ENCODE data around the gene PIK3C2G.

The PIK3C2G gene

GRCh38 chr12:18432206-18432605 lies 170.9 kb downstream of the PIK3C2G start:
- ChIA-PET POLR2A (no interaction called here), CTCF (interaction anchor here (1.5 kb wide), 1 partner anchor 754 kb away, joined by 5 read pairs; no protein-coding TSS in a partner anchor)
- Histone ChIP-seq H3K27me3 (replicated peaks in 2 of 5; ENCODE audit: control insufficient read depth in 4 of 5, insufficient read depth in 5 of 5, low read length in 4 of 5) (no peaks in the 10 kb centered on the region), H3K4me1 (ENCODE audit: control extremely low read depth in 1 of 4, control insufficient read depth in 4 of 4, insufficient read depth in 4 of 4, low read length in 3 of 4) (no peaks in the 10 kb centered on the region), H3K36me3 (ENCODE audit: control insufficient read depth in 4 of 4, insufficient read depth in 4 of 4, low read length in 3 of 4) (no peaks in the 10 kb centered on the region), H3K9me3 (ENCODE audit: control extremely low read depth in 1 of 5, control insufficient read depth in 4 of 5, insufficient read depth in 2 of 5, low read depth in 1 of 5, low read length in 4 of 5) (no peaks in the 10 kb centered on the region), H3K27ac (ENCODE audit: insufficient read depth in 1 of 2, low read depth in 1 of 2, low read length in 2 of 2, poor library complexity in 1 of 2, severe bottlenecking in 2 of 2) (no peak overlapping the region), H3K4me3 (ENCODE audit: control insufficient read depth in 1 of 7, extremely low read depth in 1 of 7, insufficient read depth in 4 of 7, low read depth in 2 of 7, low read length in 6 of 7) (no peak overlapping the region)
- DNase-seq: no peak

- Histone ChIP-seq H3K9me3 (ENCODE audit: control extremely low read depth in 1 of 5, control insufficient read depth in 4 of 5, insufficient read depth in 2 of 5, low read depth in 1 of 5, low read length in 4 of 5) (no peaks in the 10 kb centered on the region), H3K36me3 (ENCODE audit: control insufficient read depth in 4 of 4, insufficient read depth in 4 of 4, low read length in 3 of 4) (no peaks in the 10 kb centered on the region), H3K27me3 (replicated peaks in 2 of 5; ENCODE audit: control insufficient read depth in 4 of 5, insufficient read depth in 5 of 5, low read length in 4 of 5) (no peaks in the 10 kb centered on the region), H3K4me3 (ENCODE audit: control insufficient read depth in 1 of 7, extremely low read depth in 1 of 7, insufficient read depth in 4 of 7, low read depth in 2 of 7, low read length in 6 of 7) (no peak overlapping the region), H3K27ac (ENCODE audit: insufficient read depth in 1 of 2, low read depth in 1 of 2, low read length in 2 of 2, poor library complexity in 1 of 2, severe bottlenecking in 2 of 2) (no peak overlapping the region), H3K4me1 (ENCODE audit: control extremely low read depth in 1 of 4, control insufficient read depth in 4 of 4, insufficient read depth in 4 of 4, low read length in 3 of 4) (no peaks in the 10 kb centered on the region)
- no peak for DNase-seq
- ChIA-PET POLR2A (no interaction called here), CTCF (interaction anchor here (0.6 to 1.3 kb wide), 2 partner anchors 9 to 80 kb away, joined by 3 to 5 read pairs; no protein-coding TSS in a partner anchor)
Measured at GRCh38 chr12:18436170-18436569, 174.9 kb downstream of the PIK3C2G start.

DNA sequence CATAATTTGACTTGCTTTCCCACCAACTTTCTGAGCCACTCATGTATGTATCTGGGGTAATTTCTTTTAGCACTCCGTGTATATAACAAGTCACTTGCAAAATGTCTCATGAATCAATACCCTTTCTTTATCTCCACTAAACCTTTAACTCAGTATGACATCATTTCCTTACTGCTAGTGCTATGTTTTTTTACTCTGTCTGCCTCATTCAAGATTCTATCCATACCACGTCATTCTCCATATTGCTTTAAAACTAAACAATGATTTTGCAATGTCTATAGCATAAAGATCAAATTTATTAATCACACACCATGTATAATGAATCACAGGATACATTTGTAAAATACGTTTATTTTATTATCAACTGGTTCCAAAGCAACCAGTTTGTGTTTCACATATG lies 178.2 kb downstream of the PIK3C2G start:
- DNase-seq: no peak
- POLR2A ChIA-PET: interaction anchor here (0.6 kb wide), 1 partner anchor 31 kb away, joined by 3 read pairs; no protein-coding TSS in a partner anchor

DNA sequence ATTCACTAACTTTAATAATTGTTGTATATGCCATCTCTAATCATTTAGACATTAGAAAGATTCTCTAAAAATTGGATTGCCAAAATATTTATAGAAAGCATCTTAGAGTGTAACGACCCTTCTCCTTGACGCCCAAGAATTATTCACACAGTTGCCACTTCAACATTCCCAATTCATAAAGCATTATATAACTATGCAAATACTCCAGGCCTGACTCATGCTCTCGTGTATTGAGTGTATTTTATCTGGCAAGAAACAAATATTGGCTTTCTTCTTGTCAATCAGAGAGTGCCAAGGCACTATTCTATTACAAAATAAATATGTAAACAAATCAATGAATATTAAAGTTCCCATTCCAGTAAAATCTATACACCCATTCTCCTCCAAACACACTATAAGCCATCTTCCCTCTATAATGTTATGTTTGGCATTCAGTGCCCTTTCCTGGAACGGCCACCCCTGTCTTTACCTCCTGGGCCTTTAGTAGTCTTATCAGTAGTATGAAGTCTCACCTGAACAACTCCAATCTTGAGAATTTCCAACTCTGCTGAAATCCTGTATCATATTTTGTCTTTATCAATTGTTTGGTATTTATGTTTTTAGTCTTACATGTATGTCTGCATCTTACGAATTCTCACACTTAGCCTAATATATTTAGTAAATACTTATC lies 182.6 kb downstream of the PIK3C2G start:
- no peaks in the 10 kb centered on the region for H3K27me3 ChIP-seq (replicated peaks in 2 of 5; ENCODE audit: control insufficient read depth in 4 of 5, insufficient read depth in 5 of 5, low read length in 4 of 5)
- CTCF ChIA-PET: no interaction called here
- no peak overlapping the region for H3K4me3 ChIP-seq (ENCODE audit: control insufficient read depth in 1 of 7, extremely low read depth in 1 of 7, insufficient read depth in 4 of 7, low read depth in 2 of 7, low read length in 6 of 7)
- H3K27ac ChIP-seq (ENCODE audit: insufficient read depth in 1 of 2, low read depth in 1 of 2, low read length in 2 of 2, poor library complexity in 1 of 2, severe bottlenecking in 2 of 2): no peak overlapping the region
- 100% methylated on average over 2 of the region's 5 CpGs for WGBS (ENCODE audit: insufficient coverage)
- no peaks in the 10 kb centered on the region for H3K9me3 ChIP-seq (ENCODE audit: control extremely low read depth in 1 of 5, control insufficient read depth in 4 of 5, insufficient read depth in 2 of 5, low read depth in 1 of 5, low read length in 4 of 5)
- POLR2A ChIA-PET: no interaction called here
- no peaks in the 10 kb centered on the region for H3K4me1 ChIP-seq (ENCODE audit: control extremely low read depth in 1 of 4, control insufficient read depth in 4 of 4, insufficient read depth in 4 of 4, low read length in 3 of 4)
- H3K36me3 ChIP-seq (ENCODE audit: control insufficient read depth in 4 of 4, insufficient read depth in 4 of 4, low read length in 3 of 4): no peaks in the 10 kb centered on the region
- DNase-seq: no peak

More for the DNA sequence above, 178.2 kb downstream of the PIK3C2G start:
- no peak overlapping the region for H3K4me3 ChIP-seq (ENCODE audit: control insufficient read depth in 1 of 7, extremely low read depth in 1 of 7, insufficient read depth in 4 of 7, low read depth in 2 of 7, low read length in 6 of 7)
- CTCF ChIA-PET: no interaction called here
- no peaks in the 10 kb centered on the region for H3K9me3 ChIP-seq (ENCODE audit: control extremely low read depth in 1 of 5, control insufficient read depth in 4 of 5, insufficient read depth in 2 of 5, low read depth in 1 of 5, low read length in 4 of 5)
- no peaks in the 10 kb centered on the region for H3K4me1 ChIP-seq (ENCODE audit: control extremely low read depth in 1 of 4, control insufficient read depth in 4 of 4, insufficient read depth in 4 of 4, low read length in 3 of 4)
- no peak overlapping the region for H3K27ac ChIP-seq (ENCODE audit: insufficient read depth in 1 of 2, low read depth in 1 of 2, low read length in 2 of 2, poor library complexity in 1 of 2, severe bottlenecking in 2 of 2)
- WGBS (ENCODE audit: insufficient coverage): 83% methylated on average over 1 of the region's 3 CpGs
- no peaks in the 10 kb centered on the region for H3K36me3 ChIP-seq (ENCODE audit: control insufficient read depth in 4 of 4, insufficient read depth in 4 of 4, low read length in 3 of 4)
- no peaks in the 10 kb centered on the region for H3K27me3 ChIP-seq (replicated peaks in 2 of 5; ENCODE audit: control insufficient read depth in 4 of 5, insufficient read depth in 5 of 5, low read length in 4 of 5)

- WGBS (ENCODE audit: insufficient coverage): 100% methylated on average over 1 of the region's 3 CpGs
Measured at GRCh38 chr12:18446061-18446644, 184.8 kb downstream of the PIK3C2G start.

DNA sequence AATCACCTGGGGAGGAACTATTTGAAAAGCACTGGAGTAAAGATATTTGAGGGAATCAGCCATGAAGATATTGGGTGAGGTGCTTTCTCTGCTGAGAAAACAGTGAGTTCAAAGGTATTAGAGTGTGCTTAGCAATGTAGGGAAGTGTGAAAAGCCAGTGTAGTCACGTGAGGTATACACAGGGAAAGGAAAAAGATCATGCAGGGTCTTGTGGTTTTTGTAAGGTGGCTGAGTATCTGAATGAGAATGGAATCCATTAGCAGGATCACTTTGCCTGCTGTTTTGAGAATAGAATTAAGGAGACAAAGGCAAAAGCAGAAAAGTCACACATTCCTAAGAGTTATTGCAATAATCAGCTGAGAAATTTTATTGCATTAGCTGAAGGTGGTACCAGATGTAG lies 193.0 kb downstream of the PIK3C2G start:
- WGBS (ENCODE audit: insufficient coverage): 0% methylated on average over 1 of the region's 1 CpG
- Histone ChIP-seq H3K9me3 (ENCODE audit: control extremely low read depth in 1 of 5, control insufficient read depth in 4 of 5, insufficient read depth in 2 of 5, low read depth in 1 of 5, low read length in 4 of 5) (no peaks in the 10 kb centered on the region), H3K4me1 (ENCODE audit: control extremely low read depth in 1 of 4, control insufficient read depth in 4 of 4, insufficient read depth in 4 of 4, low read length in 3 of 4) (peaks cover 0 to 9% (median 0%) of the 10 kb centered on the region in 4 experiments), H3K36me3 (ENCODE audit: control insufficient read depth in 4 of 4, insufficient read depth in 4 of 4, low read length in 3 of 4) (no peaks in the 10 kb centered on the region), H3K27ac (ENCODE audit: insufficient read depth in 1 of 2, low read depth in 1 of 2, low read length in 2 of 2, poor library complexity in 1 of 2, severe bottlenecking in 2 of 2) (no peak overlapping the region), H3K4me3 (ENCODE audit: control insufficient read depth in 1 of 7, extremely low read depth in 1 of 7, insufficient read depth in 4 of 7, low read depth in 2 of 7, low read length in 6 of 7) (no peak overlapping the region), H3K27me3 (replicated peaks in 2 of 5; ENCODE audit: control insufficient read depth in 4 of 5, insufficient read depth in 5 of 5, low read length in 4 of 5) (no peaks in the 10 kb centered on the region)
- POLR2A ChIA-PET: no interaction called here
- DNase-seq: peak in 2 of 3 donors; percentile 13 to 19
- CTCF ChIA-PET: no interaction called here

More at GRCh38 chr12:18446061-18446644, 184.8 kb downstream of the PIK3C2G start:
- ChIA-PET POLR2A (no interaction called here), CTCF (no interaction called here)
- no peak for DNase-seq
- no peaks in the 10 kb centered on the region for H3K9me3 ChIP-seq (ENCODE audit: control extremely low read depth in 1 of 5, control insufficient read depth in 4 of 5, insufficient read depth in 2 of 5, low read depth in 1 of 5, low read length in 4 of 5)
- H3K36me3 ChIP-seq (ENCODE audit: control insufficient read depth in 4 of 4, insufficient read depth in 4 of 4, low read length in 3 of 4): no peaks in the 10 kb centered on the region
- H3K4me1 ChIP-seq (ENCODE audit: control extremely low read depth in 1 of 4, control insufficient read depth in 4 of 4, insufficient read depth in 4 of 4, low read length in 3 of 4): no peaks in the 10 kb centered on the region
- no peak overlapping the region for H3K4me3 ChIP-seq (ENCODE audit: control insufficient read depth in 1 of 7, extremely low read depth in 1 of 7, insufficient read depth in 4 of 7, low read depth in 2 of 7, low read length in 6 of 7)
- no peak overlapping the region for H3K27ac ChIP-seq (ENCODE audit: insufficient read depth in 1 of 2, low read depth in 1 of 2, low read length in 2 of 2, poor library complexity in 1 of 2, severe bottlenecking in 2 of 2)
- H3K27me3 ChIP-seq (replicated peaks in 2 of 5; ENCODE audit: control insufficient read depth in 4 of 5, insufficient read depth in 5 of 5, low read length in 4 of 5): no peaks in the 10 kb centered on the region

- ChIA-PET POLR2A (no interaction called here), CTCF (interaction anchor here (0.9 to 1.2 kb wide), 2 partner anchors 21 to 26 kb away, joined by 3 to 4 read pairs; no protein-coding TSS in a partner anchor)
- Histone ChIP-seq H3K4me3 (ENCODE audit: control insufficient read depth in 1 of 7, extremely low read depth in 1 of 7, insufficient read depth in 4 of 7, low read depth in 2 of 7, low read length in 6 of 7) (no peak overlapping the region), H3K9me3 (ENCODE audit: control extremely low read depth in 1 of 5, control insufficient read depth in 4 of 5, insufficient read depth in 2 of 5, low read depth in 1 of 5, low read length in 4 of 5) (no peaks in the 10 kb centered on the region), H3K27me3 (replicated peaks in 2 of 5; ENCODE audit: control insufficient read depth in 4 of 5, insufficient read depth in 5 of 5, low read length in 4 of 5) (no peaks in the 10 kb centered on the region), H3K36me3 (ENCODE audit: control insufficient read depth in 4 of 4, insufficient read depth in 4 of 4, low read length in 3 of 4) (no peaks in the 10 kb centered on the region), H3K4me1 (ENCODE audit: control extremely low read depth in 1 of 4, control insufficient read depth in 4 of 4, insufficient read depth in 4 of 4, low read length in 3 of 4) (peaks cover 0 to 9% (median 0%) of the 10 kb centered on the region in 4 experiments), H3K27ac (ENCODE audit: insufficient read depth in 1 of 2, low read depth in 1 of 2, low read length in 2 of 2, poor library complexity in 1 of 2, severe bottlenecking in 2 of 2) (no peak overlapping the region)
- no peak for DNase-seq
- WGBS (ENCODE audit: insufficient coverage): 93% methylated on average over 2 of the region's 2 CpGs
Measured at GRCh38 chr12:18456344-18456743, 195.0 kb downstream of the PIK3C2G start.

All from common myeloid progenitor, CD34-positive (primary cell).